ENCODE results near the gene LIN28B. TPM values are rescaled to one million over a fixed set of nuclear protein-coding genes. Genes with fewer than 3 reads are reported as not detected.

Gene LIN28B
- total and polyA plus RNA-seq, 2 experiments from 2014 or later = 35.3 to 96.4 TPM

DNA sequence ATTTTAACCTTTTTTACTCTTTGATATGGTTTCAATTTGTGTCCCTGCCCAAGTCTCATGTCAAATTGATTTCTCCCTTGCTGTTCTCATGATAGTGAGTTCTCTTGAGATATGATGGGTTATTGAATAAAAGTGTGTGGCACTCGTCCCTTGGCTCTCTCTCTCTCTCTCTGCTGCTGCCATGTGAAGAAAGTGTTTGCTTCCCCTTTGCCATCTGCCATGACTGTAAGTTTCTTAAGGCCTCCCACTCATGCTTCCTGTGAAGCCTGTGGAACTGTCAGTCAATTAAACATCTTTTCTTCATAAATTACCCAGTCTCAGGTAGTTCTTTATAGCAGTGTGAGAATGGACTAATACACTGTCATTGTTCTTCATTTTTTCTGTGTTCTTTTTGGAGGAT, 48.5 kb downstream of the LIN28B start:
- no peak overlapping the region for H3K27ac Mint-ChIP-seq
- ATAC-seq = no peak

More for the DNA sequence above, 48.5 kb downstream of the LIN28B start:
- Histone ChIP-seq H3K27ac (ENCODE audit: low read depth) (no peak overlapping the region), H3K79me2 (replicated peaks; ENCODE audit: insufficient read depth) (peaks cover 92% of the 10 kb centered on the region), H3F3A (replicated peaks; ENCODE audit: low read depth) (no peaks in the 10 kb centered on the region), H3K36me3 (ENCODE audit: insufficient read depth) (no peaks in the 10 kb centered on the region), H3K4me1 (ENCODE audit: insufficient read depth) (peaks cover 8% of the 10 kb centered on the region; the same call in 1 of the 2 replicates), H3K4me3 (no peak overlapping the region), H3K9me2 (ENCODE audit: insufficient read depth) (no peaks in the 10 kb centered on the region), H3K27me3 (ENCODE audit: insufficient read depth) (no peaks in the 10 kb centered on the region), H2AFZ (no peak overlapping the region), H3K4me2 (no peak overlapping the region), H4K20me1 (replicated peaks; ENCODE audit: insufficient read depth) (peaks cover 6% of the 10 kb centered on the region; the same call in 1 of the 2 replicates)
- TF ChIP-seq EZH2 (IDR thresholded peaks at IDR 0.05; ENCODE audit: low read depth, unreplicated experiment) (no peak), EZH2phosphoT487 (IDR thresholded peaks at IDR 0.05; ENCODE audit: unreplicated experiment) (no peak), ZNF331 (CRISPR knock-in tag; IDR thresholded peaks at IDR 0.05; ENCODE audit: low read depth) (no peak)
- TF ChIP-seq, protein P1, sequence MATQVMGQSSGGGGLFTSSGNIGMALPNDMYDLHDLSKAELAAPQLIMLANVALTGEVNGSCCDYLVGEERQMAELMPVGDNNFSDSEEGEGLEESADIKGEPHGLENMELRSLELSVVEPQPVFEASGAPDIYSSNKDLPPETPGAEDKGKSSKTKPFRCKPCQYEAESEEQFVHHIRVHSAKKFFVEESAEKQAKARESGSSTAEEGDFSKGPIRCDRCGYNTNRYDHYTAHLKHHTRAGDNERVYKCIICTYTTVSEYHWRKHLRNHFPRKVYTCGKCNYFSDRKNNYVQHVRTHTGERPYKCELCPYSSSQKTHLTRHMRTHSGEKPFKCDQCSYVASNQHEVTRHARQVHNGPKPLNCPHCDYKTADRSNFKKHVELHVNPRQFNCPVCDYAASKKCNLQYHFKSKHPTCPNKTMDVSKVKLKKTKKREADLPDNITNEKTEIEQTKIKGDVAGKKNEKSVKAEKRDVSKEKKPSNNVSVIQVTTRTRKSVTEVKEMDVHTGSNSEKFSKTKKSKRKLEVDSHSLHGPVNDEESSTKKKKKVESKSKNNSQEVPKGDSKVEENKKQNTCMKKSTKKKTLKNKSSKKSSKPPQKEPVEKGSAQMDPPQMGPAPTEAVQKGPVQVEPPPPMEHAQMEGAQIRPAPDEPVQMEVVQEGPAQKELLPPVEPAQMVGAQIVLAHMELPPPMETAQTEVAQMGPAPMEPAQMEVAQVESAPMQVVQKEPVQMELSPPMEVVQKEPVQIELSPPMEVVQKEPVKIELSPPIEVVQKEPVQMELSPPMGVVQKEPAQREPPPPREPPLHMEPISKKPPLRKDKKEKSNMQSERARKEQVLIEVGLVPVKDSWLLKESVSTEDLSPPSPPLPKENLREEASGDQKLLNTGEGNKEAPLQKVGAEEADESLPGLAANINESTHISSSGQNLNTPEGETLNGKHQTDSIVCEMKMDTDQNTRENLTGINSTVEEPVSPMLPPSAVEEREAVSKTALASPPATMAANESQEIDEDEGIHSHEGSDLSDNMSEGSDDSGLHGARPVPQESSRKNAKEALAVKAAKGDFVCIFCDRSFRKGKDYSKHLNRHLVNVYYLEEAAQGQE (IDR thresholded peaks at IDR 0.05; ENCODE audit: unreplicated experiment) = no peak
- TF ChIP-seq, protein P2, sequence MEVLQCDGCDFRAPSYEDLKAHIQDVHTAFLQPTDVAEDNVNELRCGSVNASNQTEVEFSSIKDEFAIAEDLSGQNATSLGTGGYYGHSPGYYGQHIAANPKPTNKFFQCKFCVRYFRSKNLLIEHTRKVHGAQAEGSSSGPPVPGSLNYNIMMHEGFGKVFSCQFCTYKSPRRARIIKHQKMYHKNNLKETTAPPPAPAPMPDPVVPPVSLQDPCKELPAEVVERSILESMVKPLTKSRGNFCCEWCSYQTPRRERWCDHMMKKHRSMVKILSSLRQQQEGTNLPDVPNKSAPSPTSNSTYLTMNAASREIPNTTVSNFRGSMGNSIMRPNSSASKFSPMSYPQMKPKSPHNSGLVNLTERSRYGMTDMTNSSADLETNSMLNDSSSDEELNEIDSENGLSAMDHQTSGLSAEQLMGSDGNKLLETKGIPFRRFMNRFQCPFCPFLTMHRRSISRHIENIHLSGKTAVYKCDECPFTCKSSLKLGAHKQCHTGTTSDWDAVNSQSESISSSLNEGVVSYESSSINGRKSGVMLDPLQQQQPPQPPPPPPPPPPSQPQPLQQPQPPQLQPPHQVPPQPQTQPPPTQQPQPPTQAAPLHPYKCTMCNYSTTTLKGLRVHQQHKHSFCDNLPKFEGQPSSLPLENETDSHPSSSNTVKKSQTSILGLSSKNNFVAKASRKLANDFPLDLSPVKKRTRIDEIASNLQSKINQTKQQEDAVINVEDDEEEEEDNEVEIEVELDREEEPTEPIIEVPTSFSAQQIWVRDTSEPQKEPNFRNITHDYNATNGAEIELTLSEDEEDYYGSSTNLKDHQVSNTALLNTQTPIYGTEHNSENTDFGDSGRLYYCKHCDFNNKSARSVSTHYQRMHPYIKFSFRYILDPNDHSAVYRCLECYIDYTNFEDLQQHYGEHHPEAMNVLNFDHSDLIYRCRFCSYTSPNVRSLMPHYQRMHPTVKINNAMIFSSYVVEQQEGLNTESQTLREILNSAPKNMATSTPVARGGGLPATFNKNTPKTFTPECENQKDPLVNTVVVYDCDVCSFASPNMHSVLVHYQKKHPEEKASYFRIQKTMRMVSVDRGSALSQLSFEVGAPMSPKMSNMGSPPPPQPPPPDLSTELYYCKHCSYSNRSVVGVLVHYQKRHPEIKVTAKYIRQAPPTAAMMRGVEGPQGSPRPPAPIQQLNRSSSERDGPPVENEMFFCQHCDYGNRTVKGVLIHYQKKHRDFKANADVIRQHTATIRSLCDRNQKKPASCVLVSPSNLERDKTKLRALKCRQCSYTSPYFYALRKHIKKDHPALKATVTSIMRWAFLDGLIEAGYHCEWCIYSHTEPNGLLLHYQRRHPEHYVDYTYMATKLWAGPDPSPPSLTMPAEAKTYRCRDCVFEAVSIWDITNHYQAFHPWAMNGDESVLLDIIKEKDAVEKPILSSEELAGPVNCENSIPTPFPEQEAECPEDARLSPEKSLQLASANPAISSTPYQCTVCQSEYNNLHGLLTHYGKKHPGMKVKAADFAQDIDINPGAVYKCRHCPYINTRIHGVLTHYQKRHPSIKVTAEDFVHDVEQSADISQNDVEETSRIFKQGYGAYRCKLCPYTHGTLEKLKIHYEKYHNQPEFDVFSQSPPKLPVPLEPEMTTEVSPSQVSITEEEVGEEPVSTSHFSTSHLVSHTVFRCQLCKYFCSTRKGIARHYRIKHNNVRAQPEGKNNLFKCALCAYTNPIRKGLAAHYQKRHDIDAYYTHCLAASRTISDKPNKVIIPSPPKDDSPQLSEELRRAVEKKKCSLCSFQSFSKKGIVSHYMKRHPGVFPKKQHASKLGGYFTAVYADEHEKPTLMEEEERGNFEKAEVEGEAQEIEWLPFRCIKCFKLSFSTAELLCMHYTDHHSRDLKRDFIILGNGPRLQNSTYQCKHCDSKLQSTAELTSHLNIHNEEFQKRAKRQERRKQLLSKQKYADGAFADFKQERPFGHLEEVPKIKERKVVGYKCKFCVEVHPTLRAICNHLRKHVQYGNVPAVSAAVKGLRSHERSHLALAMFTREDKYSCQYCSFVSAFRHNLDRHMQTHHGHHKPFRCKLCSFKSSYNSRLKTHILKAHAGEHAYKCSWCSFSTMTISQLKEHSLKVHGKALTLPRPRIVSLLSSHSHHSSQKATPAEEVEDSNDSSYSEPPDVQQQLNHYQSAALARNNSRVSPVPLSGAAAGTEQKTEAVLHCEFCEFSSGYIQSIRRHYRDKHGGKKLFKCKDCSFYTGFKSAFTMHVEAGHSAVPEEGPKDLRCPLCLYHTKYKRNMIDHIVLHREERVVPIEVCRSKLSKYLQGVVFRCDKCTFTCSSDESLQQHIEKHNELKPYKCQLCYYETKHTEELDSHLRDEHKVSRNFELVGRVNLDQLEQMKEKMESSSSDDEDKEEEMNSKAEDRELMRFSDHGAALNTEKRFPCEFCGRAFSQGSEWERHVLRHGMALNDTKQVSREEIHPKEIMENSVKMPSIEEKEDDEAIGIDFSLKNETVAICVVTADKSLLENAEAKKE (CRISPR knock-in tag; IDR thresholded peaks at IDR 0.05) = no peak
- TF ChIP-seq, protein P3, sequence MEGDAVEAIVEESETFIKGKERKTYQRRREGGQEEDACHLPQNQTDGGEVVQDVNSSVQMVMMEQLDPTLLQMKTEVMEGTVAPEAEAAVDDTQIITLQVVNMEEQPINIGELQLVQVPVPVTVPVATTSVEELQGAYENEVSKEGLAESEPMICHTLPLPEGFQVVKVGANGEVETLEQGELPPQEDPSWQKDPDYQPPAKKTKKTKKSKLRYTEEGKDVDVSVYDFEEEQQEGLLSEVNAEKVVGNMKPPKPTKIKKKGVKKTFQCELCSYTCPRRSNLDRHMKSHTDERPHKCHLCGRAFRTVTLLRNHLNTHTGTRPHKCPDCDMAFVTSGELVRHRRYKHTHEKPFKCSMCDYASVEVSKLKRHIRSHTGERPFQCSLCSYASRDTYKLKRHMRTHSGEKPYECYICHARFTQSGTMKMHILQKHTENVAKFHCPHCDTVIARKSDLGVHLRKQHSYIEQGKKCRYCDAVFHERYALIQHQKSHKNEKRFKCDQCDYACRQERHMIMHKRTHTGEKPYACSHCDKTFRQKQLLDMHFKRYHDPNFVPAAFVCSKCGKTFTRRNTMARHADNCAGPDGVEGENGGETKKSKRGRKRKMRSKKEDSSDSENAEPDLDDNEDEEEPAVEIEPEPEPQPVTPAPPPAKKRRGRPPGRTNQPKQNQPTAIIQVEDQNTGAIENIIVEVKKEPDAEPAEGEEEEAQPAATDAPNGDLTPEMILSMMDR (conservative IDR thresholded peaks at IDR 0.05; ENCODE audit: low read depth in 2 of 2) = no peak
- no peaks in the 10 kb centered on the region for H3K27me3 Mint-ChIP-seq (ENCODE audit: insufficient read depth, low read depth, poor library complexity)
- H3K36me3 Mint-ChIP-seq (ENCODE audit: low read depth) = peaks cover 17% of the 10 kb centered on the region; the same call in 2 of the 3 replicates
- H3K4me1 Mint-ChIP-seq = peaks cover 11% of the 10 kb centered on the region
- no peaks in the 10 kb centered on the region for H3K9me3 Mint-ChIP-seq
- no peak for DNase-seq (ENCODE audit: low spot score)
- H3K4me3 Mint-ChIP-seq = no peak overlapping the region
